ENCODE data around the gene SLC17A9.

GRCh38 chr20:62928246-62928939 is 24.1 kb upstream of the SLC17A9 start:
- TF ChIP-seq CTCF (IDR thresholded peaks at IDR 0.05) = no peak
- TF ChIP-seq TCF7L2 (IDR thresholded peaks at IDR 0.05; ENCODE audit: low read depth, low read length) = no peak
- TF ChIP-seq, protein P1, sequence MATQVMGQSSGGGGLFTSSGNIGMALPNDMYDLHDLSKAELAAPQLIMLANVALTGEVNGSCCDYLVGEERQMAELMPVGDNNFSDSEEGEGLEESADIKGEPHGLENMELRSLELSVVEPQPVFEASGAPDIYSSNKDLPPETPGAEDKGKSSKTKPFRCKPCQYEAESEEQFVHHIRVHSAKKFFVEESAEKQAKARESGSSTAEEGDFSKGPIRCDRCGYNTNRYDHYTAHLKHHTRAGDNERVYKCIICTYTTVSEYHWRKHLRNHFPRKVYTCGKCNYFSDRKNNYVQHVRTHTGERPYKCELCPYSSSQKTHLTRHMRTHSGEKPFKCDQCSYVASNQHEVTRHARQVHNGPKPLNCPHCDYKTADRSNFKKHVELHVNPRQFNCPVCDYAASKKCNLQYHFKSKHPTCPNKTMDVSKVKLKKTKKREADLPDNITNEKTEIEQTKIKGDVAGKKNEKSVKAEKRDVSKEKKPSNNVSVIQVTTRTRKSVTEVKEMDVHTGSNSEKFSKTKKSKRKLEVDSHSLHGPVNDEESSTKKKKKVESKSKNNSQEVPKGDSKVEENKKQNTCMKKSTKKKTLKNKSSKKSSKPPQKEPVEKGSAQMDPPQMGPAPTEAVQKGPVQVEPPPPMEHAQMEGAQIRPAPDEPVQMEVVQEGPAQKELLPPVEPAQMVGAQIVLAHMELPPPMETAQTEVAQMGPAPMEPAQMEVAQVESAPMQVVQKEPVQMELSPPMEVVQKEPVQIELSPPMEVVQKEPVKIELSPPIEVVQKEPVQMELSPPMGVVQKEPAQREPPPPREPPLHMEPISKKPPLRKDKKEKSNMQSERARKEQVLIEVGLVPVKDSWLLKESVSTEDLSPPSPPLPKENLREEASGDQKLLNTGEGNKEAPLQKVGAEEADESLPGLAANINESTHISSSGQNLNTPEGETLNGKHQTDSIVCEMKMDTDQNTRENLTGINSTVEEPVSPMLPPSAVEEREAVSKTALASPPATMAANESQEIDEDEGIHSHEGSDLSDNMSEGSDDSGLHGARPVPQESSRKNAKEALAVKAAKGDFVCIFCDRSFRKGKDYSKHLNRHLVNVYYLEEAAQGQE (IDR thresholded peaks at IDR 0.05; ENCODE audit: insufficient read depth in 1 of 2, low read depth in 2 of 2, low read length in 1 of 2) = no peak
- no peak for TF ChIP-seq POLR2AphosphoS5 (IDR thresholded peaks at IDR 0.05; ENCODE audit: low read depth, low read length)

Measured in Panc1 (cell line).